Body of pancreas (tissue), 4 donors: ENCODE measurements around the gene PYDC1.

Experiments
- CTCF ChIP-seq, 7 experiments: fragments of 450-650 bp in 4 of 7; fragments of 200-600 bp in 3 of 7; sonication (generic) in 3 of 7; IDR thresholded peaks; one replicate each; pipeline ENCODE4 v1.5.1; 2016 to 2019; ENCODE audit warnings: antibody characterized with exemption in 7 of 7
- POLR2A ChIP-seq, 3 donors: fragments of 450-650 bp; IDR thresholded peaks; one replicate each; pipeline ENCODE4 v1.6.1; 2016; ENCODE audit warnings: antibody characterized with exemption in 3 of 3, mild to moderate bottlenecking in 2 of 3

GRCh38 chr16:31253642-31254045 is 36.7 kb upstream of the PYDC1 start:
- TF ChIP-seq CTCF (IDR thresholded peaks at IDR 0.05) (no peak), POLR2A (IDR thresholded peaks at IDR 0.05) (no peak)
